Measurements from ENCODE around the gene SLC22A31. TPM values are rescaled to one million over a fixed set of nuclear protein-coding genes. Genes with fewer than 3 reads are reported as not detected.

Gene SLC22A31
- total and polyA plus RNA-seq, 2 donors (not counting 3 experiments of a cell fraction or from before 2014, with no cell fraction given) = 1.0 TPM; not detected in 1

- no peak overlapping the region for H3K9ac ChIP-seq (replicated peaks; ENCODE audit: extremely low read depth, insufficient read depth, low read length)
- no peak overlapping the region for H3K4me2 ChIP-seq (ENCODE audit: insufficient read depth, low read length)
- H3K9me1 ChIP-seq (replicated peaks; ENCODE audit: control insufficient read depth, extremely low read depth, insufficient read depth, low read length) = no peaks in the 10 kb centered on the region
- TF ChIP-seq EZH2 (IDR thresholded peaks at IDR 0.05; ENCODE audit: borderline replicate concordance, low read depth, low read length, severe bottlenecking) (no peak), POLR2AphosphoS5 (IDR thresholded peaks at IDR 0.05; ENCODE audit: insufficient read depth, low read depth, low read length) (no peak)
- DNase-seq (ENCODE audit: low read depth, low spot score) = no peak
- no peaks in the 10 kb centered on the region for H3K36me3 ChIP-seq (ENCODE audit: control insufficient read depth in 2 of 2, extremely low read depth in 1 of 2, insufficient read depth in 2 of 2, low read length in 2 of 2)
- H3K27me3 ChIP-seq (ENCODE audit: control insufficient read depth in 2 of 2, insufficient read depth in 2 of 2, low read length in 2 of 2) = no peaks in the 10 kb centered on the region
- no peak overlapping the region for H3K27ac ChIP-seq (ENCODE audit: insufficient read depth, low read depth, low read length)
- no peak overlapping the region for H3K4me3 ChIP-seq (replicated peaks in 1 of 3; ENCODE audit: insufficient read depth in 1 of 3, low read depth in 1 of 3, low read length in 3 of 3)
- POLR2A ChIA-PET = no interaction called here
- H2AFZ ChIP-seq (ENCODE audit: low read depth, low read length) = no peak overlapping the region
- H3K9me3 ChIP-seq (replicated peaks; ENCODE audit: control insufficient read depth, insufficient read depth, low read length) = no peaks in the 10 kb centered on the region
- dilution Hi-C loops (cut with MboI; ENCODE audit: extremely low pct_ligation_motif_present, low sequenced_read_pairs) = no loop called here
- intact Hi-C loops (cut with micrococcal nuclease) = no loop called here
- H4K20me1 ChIP-seq (replicated peaks; ENCODE audit: control insufficient read depth, extremely low read depth, insufficient read depth, low read length) = no peaks in the 10 kb centered on the region
- CTCF ChIA-PET = no interaction called here
- H3K4me1 ChIP-seq (ENCODE audit: control insufficient read depth, extremely low read depth, insufficient read depth, low read length) = no peaks in the 10 kb centered on the region
- no peaks in the 10 kb centered on the region for H3K79me2 ChIP-seq (ENCODE audit: control insufficient read depth, insufficient read depth, low read length)
- BruUV-seq (replicated peaks) = no TSS peak
- FAIRE-seq = no peak
Measured at GRCh38 chr16:89190150-89190958, 10.0 kb downstream of the SLC22A31 start.

GRCh38 chr16:89189358-89190025, 10.8 kb downstream of the SLC22A31 start:
- no TSS peak for BruUV-seq (replicated peaks)
- POLR2A ChIA-PET = no interaction called here
- no peaks in the 10 kb centered on the region for H3K27me3 ChIP-seq (ENCODE audit: control insufficient read depth in 2 of 2, insufficient read depth in 2 of 2, low read length in 2 of 2)
- intact Hi-C loops (cut with micrococcal nuclease) = no loop called here
- no peaks in the 10 kb centered on the region for H3K9me3 ChIP-seq (replicated peaks; ENCODE audit: control insufficient read depth, insufficient read depth, low read length)
- no peaks in the 10 kb centered on the region for H3K36me3 ChIP-seq (ENCODE audit: control insufficient read depth in 2 of 2, extremely low read depth in 1 of 2, insufficient read depth in 2 of 2, low read length in 2 of 2)
- no peak overlapping the region for H2AFZ ChIP-seq (ENCODE audit: low read depth, low read length)
- H3K9ac ChIP-seq (replicated peaks; ENCODE audit: extremely low read depth, insufficient read depth, low read length) = no peak overlapping the region
- TF ChIP-seq CTCF (IDR thresholded peaks at IDR 0.05; ENCODE audit: extremely low read depth in 1 of 2, insufficient read depth in 1 of 2, low read depth in 1 of 2, low read length in 2 of 2) = no peak
- no peak for TF ChIP-seq POLR2AphosphoS5 (IDR thresholded peaks at IDR 0.05; ENCODE audit: insufficient read depth, low read depth, low read length)
- no peak for TF ChIP-seq MAX (IDR thresholded peaks at IDR 0.05; ENCODE audit: insufficient read depth, insufficient read length)
- TF ChIP-seq EZH2 (IDR thresholded peaks at IDR 0.05; ENCODE audit: borderline replicate concordance, low read depth, low read length, severe bottlenecking) = no peak
- no peak for TF ChIP-seq POLR2A (IDR thresholded peaks at IDR 0.05; ENCODE audit: low read depth, low read length)
- TF ChIP-seq JUN (IDR thresholded peaks at IDR 0.05; ENCODE audit: borderline replicate concordance, insufficient read depth, insufficient read length, low read depth) = no peak
- TF ChIP-seq MYC (IDR thresholded peaks at IDR 0.05; ENCODE audit: low read depth, low read length) = no peak
- TF ChIP-seq GATA2 (IDR thresholded peaks at IDR 0.05; ENCODE audit: insufficient read depth, insufficient read length, low read depth, low read length) = no peak
- TF ChIP-seq FOS (IDR thresholded peaks at IDR 0.05; ENCODE audit: borderline replicate concordance, insufficient read depth, low read length) = no peak
- DNase-seq (ENCODE audit: low read depth, low spot score) (no peak), FAIRE-seq (no peak)
- no peaks in the 10 kb centered on the region for H3K9me1 ChIP-seq (replicated peaks; ENCODE audit: control insufficient read depth, extremely low read depth, insufficient read depth, low read length)
- no peak overlapping the region for H3K4me3 ChIP-seq (replicated peaks in 1 of 3; ENCODE audit: insufficient read depth in 1 of 3, low read depth in 1 of 3, low read length in 3 of 3)
- no peaks in the 10 kb centered on the region for H3K4me1 ChIP-seq (ENCODE audit: control insufficient read depth, extremely low read depth, insufficient read depth, low read length)
- CTCF ChIA-PET = no interaction called here
- no peak overlapping the region for H3K4me2 ChIP-seq (ENCODE audit: insufficient read depth, low read length)
- H3K27ac ChIP-seq (ENCODE audit: insufficient read depth, low read depth, low read length) = no peak overlapping the region
- dilution Hi-C loops (cut with MboI; ENCODE audit: extremely low pct_ligation_motif_present, low sequenced_read_pairs) = no loop called here
- H3K79me2 ChIP-seq (ENCODE audit: control insufficient read depth, insufficient read depth, low read length) = no peaks in the 10 kb centered on the region
- no peaks in the 10 kb centered on the region for H4K20me1 ChIP-seq (replicated peaks; ENCODE audit: control insufficient read depth, extremely low read depth, insufficient read depth, low read length)

Data from endothelial cell of umbilical vein (primary cell).